DMS 273 treated with DMSO at 0.1 percent for 48 hours (cell line): ENCODE results near the gene GCGR.

Source experiments
- DNase-seq: peaks from one replicate; lab custom pipeline; 2025; lab: John Stamatoyannopoulos, UW

The GCGR gene

DNA sequence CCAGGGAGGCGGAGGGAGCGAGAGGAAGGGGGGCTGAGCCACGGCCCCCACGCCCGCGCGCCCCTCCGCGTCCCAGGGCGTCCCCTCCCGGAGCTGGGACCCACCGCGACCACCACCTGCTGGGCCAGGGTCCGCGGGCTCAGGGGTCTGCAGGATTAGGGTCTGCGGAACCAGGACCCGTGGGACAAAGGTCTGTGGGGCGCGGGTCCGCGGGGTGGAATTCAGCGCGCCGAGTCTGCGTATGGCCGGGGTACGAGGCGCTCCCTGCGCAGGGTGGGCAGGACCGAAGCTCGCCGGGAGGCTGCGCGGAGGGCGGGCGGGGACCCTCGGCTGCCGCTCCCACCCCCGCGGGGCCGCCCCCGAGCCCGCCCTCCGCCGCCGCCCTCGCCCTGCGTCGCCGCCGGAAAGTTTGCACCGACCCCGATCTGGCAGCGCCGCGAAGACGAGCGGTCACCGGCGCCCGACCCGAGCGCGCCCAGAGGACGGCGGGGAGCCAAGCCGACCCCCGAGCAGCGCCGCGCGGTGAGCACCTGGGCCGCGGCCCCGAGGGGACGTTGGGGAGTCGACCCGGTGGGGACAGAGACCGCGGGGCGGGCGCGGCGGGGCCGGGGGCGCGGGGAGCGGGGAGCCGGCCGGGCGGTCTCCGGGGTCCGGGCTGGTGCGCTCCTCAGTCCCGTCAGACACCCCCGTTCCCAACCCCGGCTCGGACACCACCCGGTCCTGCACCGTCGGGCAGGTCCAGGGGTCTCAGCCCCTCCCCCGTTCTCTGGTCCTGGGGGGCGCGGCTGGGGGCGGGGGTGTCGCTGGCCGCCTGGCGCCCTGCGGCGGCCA, at the start of gene GCGR:
Gene GCGR, plus strand, starts transcription at position 423 of the 831 bp plus-strand sequence. CDS start 4,869 bp downstream, outside the sequence.
- no peak for DNase-seq

DNA sequence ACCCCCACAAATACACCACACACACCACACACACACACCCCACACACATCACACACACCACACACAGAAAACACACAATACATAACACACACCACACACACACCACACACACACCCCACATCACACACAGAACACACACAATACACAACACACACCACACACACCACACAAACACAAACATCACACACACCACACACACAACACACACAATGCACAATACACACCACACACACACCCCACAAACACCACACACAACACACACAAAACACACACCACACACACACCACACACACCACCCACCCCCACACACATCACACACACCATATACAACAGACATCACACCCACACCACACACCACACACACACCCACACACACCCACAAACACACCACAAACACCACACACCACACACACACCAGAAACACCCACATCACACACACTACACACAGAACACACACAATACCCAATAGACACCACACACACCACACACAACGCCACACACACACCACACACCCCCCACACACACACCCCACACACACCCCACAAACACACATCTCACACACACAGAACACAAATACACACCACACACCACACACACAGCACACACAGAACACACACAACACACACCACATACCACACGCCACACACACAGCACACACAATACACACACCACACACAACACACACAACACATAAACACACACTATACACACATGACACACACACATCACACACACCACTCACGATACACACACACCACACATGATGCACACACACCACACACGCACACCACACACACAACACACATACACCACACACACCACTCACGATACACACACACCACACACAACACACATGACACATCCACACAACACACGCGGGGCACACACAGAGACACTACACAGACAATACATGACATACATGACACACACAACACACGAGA, 11.0 kb upstream of the GCGR start:
- DNase-seq = no peak

- DNase-seq = no peak
Measured at GRCh38 chr17:81794074-81794476, 9.9 kb upstream of the GCGR start.

GRCh38 chr17:81794509-81794908, 9.4 kb upstream of the GCGR start:
- DNase-seq = no peak

DNA sequence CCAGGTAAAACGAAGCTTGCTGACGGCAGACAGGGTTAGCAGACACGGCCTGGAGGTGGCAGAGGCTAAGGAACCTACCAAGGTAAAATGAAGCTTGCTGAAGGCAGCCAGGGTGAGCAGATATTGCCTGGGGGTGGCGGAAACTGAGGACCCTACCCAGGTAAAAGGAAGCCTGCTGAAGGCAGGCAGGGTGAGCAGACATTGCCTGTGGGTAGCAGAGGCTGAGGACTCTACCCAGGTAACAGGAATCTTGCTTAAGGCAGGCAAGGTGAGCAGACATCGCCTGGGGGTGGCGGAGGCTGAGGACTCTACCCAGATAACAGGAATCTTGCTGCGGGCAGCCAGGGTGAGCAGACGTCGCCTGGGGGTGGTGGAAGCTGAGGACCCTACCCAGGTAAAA, 2.6 kb upstream of the GCGR start:
- DNase-seq = no peak

DNA sequence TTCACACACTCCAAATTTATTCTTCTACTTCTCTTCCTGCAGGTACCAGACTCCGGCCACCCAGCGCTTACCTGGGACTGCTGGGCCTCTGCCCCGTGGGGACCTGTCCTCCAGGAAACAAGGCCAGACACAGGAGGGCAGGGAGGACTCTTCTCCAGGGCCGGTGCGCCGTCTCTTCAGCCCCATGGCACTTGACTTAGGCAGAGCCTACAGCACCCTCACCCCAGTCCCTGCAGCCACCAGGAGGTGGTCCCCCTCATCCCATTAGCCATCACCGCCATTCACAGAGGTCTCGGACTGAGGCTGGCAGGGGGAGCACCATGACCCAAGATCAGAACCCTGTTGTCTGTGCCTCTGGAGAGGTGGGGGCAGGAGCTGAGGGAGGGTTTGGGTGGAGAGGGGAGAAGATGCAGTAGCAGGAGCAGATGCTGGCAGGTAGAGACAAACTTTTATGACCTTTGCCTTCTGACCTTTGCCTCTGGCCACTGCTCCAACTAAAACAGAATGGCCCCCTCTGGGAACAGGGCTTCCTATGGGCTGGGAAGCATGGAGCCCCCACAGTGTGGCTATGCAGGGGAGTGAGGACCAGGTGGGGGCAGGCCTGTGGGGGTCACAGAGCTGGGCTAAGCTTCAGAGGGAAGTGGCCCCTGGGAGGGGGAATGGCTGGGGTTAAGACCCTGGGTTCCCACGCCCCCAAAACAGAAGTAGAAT, 1.7 kb upstream of the GCGR start:
- DNase-seq = no peak

GRCh38 chr17:81802856-81803643, 900 bp upstream of the GCGR start:
- DNase-seq = no peak

GRCh38 chr17:81804559-81805399, 829 bp downstream of the GCGR start:
- no peak for DNase-seq

GRCh38 chr17:81805707-81806460, 1.9 kb downstream of the GCGR start:
- DNase-seq = no peak

DNA sequence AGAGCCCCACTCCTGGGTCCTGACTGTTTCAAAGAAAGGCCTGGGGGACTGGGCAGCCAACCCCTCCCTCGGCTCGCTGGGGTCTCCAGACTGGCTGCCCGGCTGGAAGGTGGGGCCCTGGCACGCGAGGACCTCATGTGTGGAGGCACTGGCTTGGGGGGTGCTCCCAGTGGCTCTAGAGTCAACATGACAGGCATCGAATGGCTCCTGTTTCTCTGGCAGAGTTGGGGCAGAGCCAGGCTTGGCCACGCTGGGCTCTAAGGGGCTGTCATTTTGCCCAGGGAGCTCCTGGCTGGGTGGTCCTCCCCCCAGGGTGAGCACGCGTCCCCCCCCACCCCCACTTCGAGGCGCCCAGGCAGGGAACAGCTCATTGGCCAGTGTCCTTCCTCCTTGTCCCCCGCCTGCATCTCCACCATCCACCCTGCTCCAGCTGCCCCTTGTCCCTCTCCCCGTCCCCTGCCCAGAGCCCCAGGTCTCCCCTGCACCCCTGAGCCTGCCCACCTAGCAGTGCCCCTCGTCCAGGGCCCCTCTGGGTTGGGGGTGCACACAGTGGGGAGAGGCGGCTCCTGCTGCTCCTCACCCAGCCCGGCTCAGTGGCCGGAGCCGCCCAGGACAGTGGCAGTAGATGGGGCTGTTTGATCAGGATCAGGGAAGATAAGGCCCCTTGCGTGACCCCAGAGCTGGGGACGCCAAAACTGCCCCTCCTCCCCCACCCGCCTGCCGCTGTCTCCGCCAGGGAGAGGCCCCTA, 2.7 kb downstream of the GCGR start:
- no peak for DNase-seq

GRCh38 chr17:81807210-81807719, 3.3 kb downstream of the GCGR start:
- no peak for DNase-seq

- DNase-seq = no peak
Measured at GRCh38 chr17:81807839-81808238, 3.9 kb downstream of the GCGR start.

- no peak for DNase-seq
Measured at GRCh38 chr17:81808778-81809555, 5.0 kb downstream of the GCGR start.

GRCh38 chr17:81809556-81809998, 5.6 kb downstream of the GCGR start:
- no peak for DNase-seq

- no peak for DNase-seq
Measured at GRCh38 chr17:81810476-81810875, 6.5 kb downstream of the GCGR start.

GRCh38 chr17:81810892-81811704, 7.1 kb downstream of the GCGR start:
- DNase-seq = no peak
